ENCODE data around the gene ATP1A4. TPM values are rescaled to one million over a fixed set of nuclear protein-coding genes. Genes with fewer than 3 reads are reported as not detected.

The ATP1A4 gene
- total RNA-seq (2013) = 0.96 TPM
- polyA plus RNA-seq (10 to 100 TPM in 1 of 3 donors, under 1 TPM in 1, not detected in 1; 1.00 to 16.0 TPM), polyA minus RNA-seq (1.7 and 1.9 TPM in 2 replicates), total RNA-seq (0 to 3.6 (median 1.5) reads per million in 11 experiments)

DNA sequence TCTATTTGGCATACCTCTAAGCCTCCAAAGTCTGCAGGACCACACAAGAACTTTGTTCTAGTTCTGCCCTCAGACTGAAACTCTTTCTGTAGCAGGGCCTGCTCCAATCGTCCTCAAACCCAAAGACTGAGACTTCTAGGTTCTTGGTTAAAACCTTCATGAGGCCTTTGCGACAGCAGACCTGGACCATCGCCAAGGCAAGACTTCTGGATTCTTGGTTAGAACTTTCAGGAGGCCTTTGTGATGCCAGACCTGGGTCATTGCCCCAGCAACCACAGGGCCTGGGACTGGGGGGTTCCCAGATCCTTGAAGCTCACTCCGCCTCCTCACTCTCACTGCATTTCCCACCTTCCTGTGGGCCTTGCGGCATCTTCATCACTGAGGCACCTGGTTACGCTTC is at the start of gene ATP1A4:
TSS of gene ATP1A4 (plus strand) at position 301 of the 400 bp plus-strand sequence. CDS start 438 bp downstream, outside the sequence.
- no peak for DNase-seq
- Histone ChIP-seq H4K20me1 (ENCODE audit: insufficient read depth, low read length) (no peaks in the 10 kb centered on the region), H3K9ac (ENCODE audit: insufficient read depth, low read length, poor library complexity, severe bottlenecking) (no peak within 1 kb of the TSS), H3K27ac (ENCODE audit: low read depth in 1 of 2, low read length in 2 of 2) (no peak within 1 kb of the TSS), H3K9me3 (replicated peaks in 1 of 2; ENCODE audit: control insufficient read depth in 1 of 2, insufficient read depth in 1 of 2, low read length in 2 of 2) (no peaks in the 10 kb centered on the region), H3K4me3 (replicated peaks in 1 of 3; ENCODE audit: low read depth in 2 of 3, low read length in 3 of 3) (peak within 1 kb of the TSS in 1 of 3 experiments; percentile 20), H3K79me2 (ENCODE audit: insufficient read depth, low read length) (no peaks in the 10 kb centered on the region), H3K4me1 (ENCODE audit: control insufficient read depth in 1 of 2, insufficient read depth in 2 of 2, low read length in 2 of 2) (peaks cover 15 to 34% of the 10 kb centered on the region in 2 donors), H3K36me3 (replicated peaks in 1 of 2; ENCODE audit: control insufficient read depth in 1 of 2, insufficient read depth in 2 of 2, low read length in 2 of 2) (no peaks in the 10 kb centered on the region), H3K27me3 (ENCODE audit: control insufficient read depth in 2 of 2, insufficient read depth in 2 of 2, low read length in 2 of 2) (no peaks in the 10 kb centered on the region), H2AFZ (ENCODE audit: insufficient read depth, low read depth, low read length, poor library complexity, severe bottlenecking) (peak within 1 kb of the TSS; percentile 46), H3K4me2 (replicated peaks; ENCODE audit: extremely low read depth, low read length, poor library complexity, severe bottlenecking) (no peak within 1 kb of the TSS)
- Mint-ChIP-seq H3K4me1 (peaks cover 24% of the 10 kb centered on the region), H3K27me3 (ENCODE audit: low read depth in 3 of 3) (peaks cover 0 to 8% (median 1%) of the 10 kb centered on the region in 3 donors), H3K27ac (no peak within 1 kb of the TSS), H3K9me3 (peaks cover 0 to 4% (median 0%) of the 10 kb centered on the region in 7 donors), H3K4me3 (peak within 1 kb of the TSS in 1 of 2 donors; percentile 46), H3K36me3 (no peaks in the 10 kb centered on the region)
- intact Hi-C loops (cut with micrococcal nuclease) = no loop called here
- TF ChIP-seq, protein P1, sequence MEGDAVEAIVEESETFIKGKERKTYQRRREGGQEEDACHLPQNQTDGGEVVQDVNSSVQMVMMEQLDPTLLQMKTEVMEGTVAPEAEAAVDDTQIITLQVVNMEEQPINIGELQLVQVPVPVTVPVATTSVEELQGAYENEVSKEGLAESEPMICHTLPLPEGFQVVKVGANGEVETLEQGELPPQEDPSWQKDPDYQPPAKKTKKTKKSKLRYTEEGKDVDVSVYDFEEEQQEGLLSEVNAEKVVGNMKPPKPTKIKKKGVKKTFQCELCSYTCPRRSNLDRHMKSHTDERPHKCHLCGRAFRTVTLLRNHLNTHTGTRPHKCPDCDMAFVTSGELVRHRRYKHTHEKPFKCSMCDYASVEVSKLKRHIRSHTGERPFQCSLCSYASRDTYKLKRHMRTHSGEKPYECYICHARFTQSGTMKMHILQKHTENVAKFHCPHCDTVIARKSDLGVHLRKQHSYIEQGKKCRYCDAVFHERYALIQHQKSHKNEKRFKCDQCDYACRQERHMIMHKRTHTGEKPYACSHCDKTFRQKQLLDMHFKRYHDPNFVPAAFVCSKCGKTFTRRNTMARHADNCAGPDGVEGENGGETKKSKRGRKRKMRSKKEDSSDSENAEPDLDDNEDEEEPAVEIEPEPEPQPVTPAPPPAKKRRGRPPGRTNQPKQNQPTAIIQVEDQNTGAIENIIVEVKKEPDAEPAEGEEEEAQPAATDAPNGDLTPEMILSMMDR (IDR thresholded peaks at IDR 0.05) = no peak
- 89% methylated on average over 6 of the region's 6 CpGs for WGBS (ENCODE audit: insufficient coverage)

DNA sequence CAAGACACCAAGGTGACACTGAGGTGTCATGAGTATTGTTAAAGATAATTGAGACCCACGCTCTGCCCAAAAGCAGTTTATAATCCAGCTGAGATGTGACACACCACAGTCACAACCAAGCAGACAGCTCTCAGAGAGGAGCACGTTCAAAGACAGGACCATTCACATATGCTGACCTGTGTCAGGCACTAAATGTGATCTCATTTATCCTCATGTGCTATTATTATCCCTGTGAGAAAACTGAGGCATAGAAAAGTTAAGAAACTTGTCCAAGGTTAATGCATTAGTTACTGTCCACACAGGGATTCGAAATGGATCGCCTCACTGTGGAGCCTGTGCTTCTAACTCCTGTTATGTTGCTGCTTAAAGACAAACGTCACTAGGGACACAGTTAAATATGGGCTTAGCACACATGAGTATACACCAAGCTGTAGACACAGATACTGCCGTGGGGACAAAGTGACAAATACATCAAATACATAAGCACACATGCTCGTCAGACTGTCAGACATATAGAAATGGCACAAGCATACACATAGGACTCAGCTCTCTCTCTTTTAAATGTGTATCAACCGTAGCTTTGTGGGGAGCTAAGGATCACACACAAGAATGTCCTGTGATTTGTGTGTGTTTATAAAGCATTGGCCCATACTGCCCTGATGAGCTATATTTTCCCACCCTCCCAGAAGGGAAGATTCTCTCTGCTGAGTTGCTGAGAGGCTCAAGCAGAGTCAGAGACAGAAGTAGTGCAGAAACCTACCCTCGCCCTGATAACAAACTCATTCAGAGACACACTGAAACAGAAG is 49.5 kb upstream of the ATP1A4 start:
- no peak overlapping the region for H3K27ac ChIP-seq (ENCODE audit: low read depth in 1 of 2, low read length in 2 of 2)
- peaks cover 63% of the 10 kb centered on the region for H3K4me1 Mint-ChIP-seq

More for the DNA sequence above, 49.5 kb upstream of the ATP1A4 start:
- H3K4me2 ChIP-seq (replicated peaks; ENCODE audit: extremely low read depth, low read length, poor library complexity, severe bottlenecking) = peak overlapping the region; percentile 33
- intact Hi-C loops (cut with micrococcal nuclease) = loop anchor here (5.0 to 10.0 kb wide), 5 partner anchors 93 to 190 kb away; partner anchors contain the start of genes CASQ1 (in 1 of the 2) and PEX19 (in 1 of the 2)
- H3K36me3 ChIP-seq (replicated peaks in 1 of 2; ENCODE audit: control insufficient read depth in 1 of 2, insufficient read depth in 2 of 2, low read length in 2 of 2) = no peaks in the 10 kb centered on the region
- Mint-ChIP-seq H3K36me3 (peaks cover 0 to under 1% of the 10 kb centered on the region in 2 donors), H3K27me3 (ENCODE audit: low read depth in 3 of 3) (peaks cover 4 to 8% (median 8%) of the 10 kb centered on the region in 3 donors), H3K27ac (peak overlapping the region in 3 of 7 donors; percentile 30 to 88 (median 84)), H3K9me3 (peaks cover 0 to 3% (median 0%) of the 10 kb centered on the region in 7 donors), H3K4me3 (peak overlapping the region in 1 of 2 donors; percentile 40)
- H4K20me1 ChIP-seq (ENCODE audit: insufficient read depth, low read length) = no peaks in the 10 kb centered on the region
- DNase-seq = no peak
- 98% methylated on average over 5 of the region's 9 CpGs for WGBS (ENCODE audit: insufficient coverage)
- H3K27me3 ChIP-seq (ENCODE audit: control insufficient read depth in 2 of 2, insufficient read depth in 2 of 2, low read length in 2 of 2) = no peaks in the 10 kb centered on the region
- H2AFZ ChIP-seq (ENCODE audit: insufficient read depth, low read depth, low read length, poor library complexity, severe bottlenecking) = no peak overlapping the region
- TF ChIP-seq, protein P1 (IDR thresholded peaks at IDR 0.05) = no peak
- H3K9ac ChIP-seq (ENCODE audit: insufficient read depth, low read length, poor library complexity, severe bottlenecking) = no peak overlapping the region
- no peaks in the 10 kb centered on the region for H3K79me2 ChIP-seq (ENCODE audit: insufficient read depth, low read length)
- H3K9me3 ChIP-seq (replicated peaks in 1 of 2; ENCODE audit: control insufficient read depth in 1 of 2, insufficient read depth in 1 of 2, low read length in 2 of 2) = no peaks in the 10 kb centered on the region
- peak overlapping the region in 1 of 3 experiments; percentile 33 for H3K4me3 ChIP-seq (replicated peaks in 1 of 3; ENCODE audit: low read depth in 2 of 3, low read length in 3 of 3)
- H3K4me1 ChIP-seq (ENCODE audit: control insufficient read depth in 1 of 2, insufficient read depth in 2 of 2, low read length in 2 of 2) = peaks cover 72 to 78% of the 10 kb centered on the region in 2 donors
